ENCODE measurements around the gene CRMP1.

Gene CRMP1

GRCh38 chr4:5923376-5923775, 30.5 kb upstream of the CRMP1 start:
- Mint-ChIP-seq H3K4me3 (no peak overlapping the region), H3K4me1 (peaks cover 58% of the 10 kb centered on the region), H3K27me3 (ENCODE audit: low read depth, poor library complexity) (peaks cover 30% of the 10 kb centered on the region), H3K36me3 (ENCODE audit: low read depth) (no peaks in the 10 kb centered on the region), H3K9me3 (no peaks in the 10 kb centered on the region), H3K27ac (no peak overlapping the region)
- no peak for DNase-seq
- TF ChIP-seq CTCF (IDR thresholded peaks at IDR 0.05): no peak

GRCh38 chr4:5922556-5922955, 29.7 kb upstream of the CRMP1 start:
- TF ChIP-seq CTCF (IDR thresholded peaks at IDR 0.05): no peak
- Mint-ChIP-seq H3K4me3 (no peak overlapping the region), H3K4me1 (peaks cover 58% of the 10 kb centered on the region), H3K27ac (no peak overlapping the region), H3K27me3 (ENCODE audit: low read depth, poor library complexity) (peaks cover 30% of the 10 kb centered on the region), H3K9me3 (no peaks in the 10 kb centered on the region), H3K36me3 (ENCODE audit: low read depth) (no peaks in the 10 kb centered on the region)
- DNase-seq: no peak

- no peaks in the 10 kb centered on the region for H3K36me3 Mint-ChIP-seq (ENCODE audit: low read depth)
- H3K27ac Mint-ChIP-seq: no peak overlapping the region
- no peak overlapping the region for H3K4me3 Mint-ChIP-seq
- DNase-seq: no peak
- H3K4me1 Mint-ChIP-seq: peaks cover 53% of the 10 kb centered on the region
- H3K27me3 Mint-ChIP-seq (ENCODE audit: low read depth, poor library complexity): peaks cover 30% of the 10 kb centered on the region
- TF ChIP-seq CTCF (IDR thresholded peaks at IDR 0.05): no peak
- no peaks in the 10 kb centered on the region for H3K9me3 Mint-ChIP-seq
Measured at GRCh38 chr4:5921981-5922380, 29.1 kb upstream of the CRMP1 start.

- Mint-ChIP-seq H3K27me3 (ENCODE audit: low read depth, poor library complexity) (peaks cover 27% of the 10 kb centered on the region), H3K4me1 (peaks cover 54% of the 10 kb centered on the region), H3K9me3 (no peaks in the 10 kb centered on the region), H3K36me3 (ENCODE audit: low read depth) (no peaks in the 10 kb centered on the region), H3K4me3 (no peak overlapping the region), H3K27ac (peak overlapping the region; percentile 73)
- no peak for DNase-seq
- TF ChIP-seq CTCF (IDR thresholded peaks at IDR 0.05): no peak
Measured at GRCh38 chr4:5921101-5921980, 28.5 kb upstream of the CRMP1 start.

- no peaks in the 10 kb centered on the region for H3K36me3 Mint-ChIP-seq (ENCODE audit: low read depth)
- no peak overlapping the region for H3K4me3 Mint-ChIP-seq
- peaks cover 39% of the 10 kb centered on the region for H3K4me1 Mint-ChIP-seq
- TF ChIP-seq CTCF (IDR thresholded peaks at IDR 0.05): no peak
- no peak overlapping the region for H3K27ac Mint-ChIP-seq
- H3K9me3 Mint-ChIP-seq: peaks cover 4% of the 10 kb centered on the region
- peaks cover 21% of the 10 kb centered on the region for H3K27me3 Mint-ChIP-seq (ENCODE audit: low read depth, poor library complexity)
- no peak for DNase-seq
Measured at GRCh38 chr4:5919571-5919970, 26.7 kb upstream of the CRMP1 start.

GRCh38 chr4:5919044-5919443, 26.2 kb upstream of the CRMP1 start:
- H3K4me1 Mint-ChIP-seq: peaks cover 34% of the 10 kb centered on the region
- no peak overlapping the region for H3K27ac Mint-ChIP-seq
- H3K9me3 Mint-ChIP-seq: peaks cover 4% of the 10 kb centered on the region
- TF ChIP-seq CTCF (IDR thresholded peaks at IDR 0.05): no peak
- peaks cover 25% of the 10 kb centered on the region for H3K27me3 Mint-ChIP-seq (ENCODE audit: low read depth, poor library complexity)
- no peaks in the 10 kb centered on the region for H3K36me3 Mint-ChIP-seq (ENCODE audit: low read depth)
- no peak overlapping the region for H3K4me3 Mint-ChIP-seq
- no peak for DNase-seq

All from nephron progenitor cell (in vitro differentiated cells).